ENCODE data around the gene AGBL4. TPM values are rescaled to one million over a fixed set of nuclear protein-coding genes. Genes with fewer than 3 reads are reported as not detected.

The AGBL4 gene
- total RNA-seq, 4 donors from 2014 or later: 0.13 TPM; not detected in 3

- Histone ChIP-seq H3K9me3 (no peaks in the 10 kb centered on the region), H3K36me3 (no peaks in the 10 kb centered on the region), H3K4me3 (no peak overlapping the region), H3K27me3 (no peaks in the 10 kb centered on the region), H3K27ac (replicated peaks in 1 of 4) (no peak overlapping the region), H3K4me1 (no peaks in the 10 kb centered on the region)
- intact Hi-C loops (cut with DNase I): no loop called here
- DNase-seq (ENCODE audit: extremely low spot score): no peak
- WGBS: 71% methylated on average over 7 of the region's 7 CpGs
- TF ChIP-seq POLR2AphosphoS5 (IDR thresholded peaks at IDR 0.05) (no peak), POLR2A (IDR thresholded peaks at IDR 0.05; ENCODE audit: low read depth) (no peak), EP300 (IDR thresholded peaks at IDR 0.05) (no peak), CTCF (IDR thresholded peaks at IDR 0.05) (no peak)
Measured at GRCh38 chr1:49527606-49528305, 496.0 kb downstream of the AGBL4 start.

GRCh38 chr1:49526672-49527071, 497.1 kb downstream of the AGBL4 start:
- intact Hi-C loops (cut with DNase I): no loop called here
- no peak overlapping the region for H3K4me3 ChIP-seq
- no peak for DNase-seq (ENCODE audit: extremely low spot score)
- no peaks in the 10 kb centered on the region for H3K4me1 ChIP-seq
- H3K27me3 ChIP-seq: no peaks in the 10 kb centered on the region
- TF ChIP-seq EP300 (IDR thresholded peaks at IDR 0.05) (no peak), POLR2A (IDR thresholded peaks at IDR 0.05; ENCODE audit: low read depth) (no peak), POLR2AphosphoS5 (IDR thresholded peaks at IDR 0.05) (no peak), CTCF (IDR thresholded peaks at IDR 0.05) (no peak)
- no peak overlapping the region for H3K27ac ChIP-seq (replicated peaks in 1 of 4)
- no peaks in the 10 kb centered on the region for H3K9me3 ChIP-seq
- 84% methylated on average over 1 of the region's 1 CpG for WGBS
- no peaks in the 10 kb centered on the region for H3K36me3 ChIP-seq

GRCh38 chr1:49523764-49524163, 500.0 kb downstream of the AGBL4 start:
- Histone ChIP-seq H3K9me3 (no peaks in the 10 kb centered on the region), H3K27ac (replicated peaks in 1 of 4) (no peak overlapping the region), H3K27me3 (no peaks in the 10 kb centered on the region), H3K4me1 (no peaks in the 10 kb centered on the region), H3K36me3 (no peaks in the 10 kb centered on the region), H3K4me3 (no peak overlapping the region)
- intact Hi-C loops (cut with DNase I): no loop called here
- DNase-seq (ENCODE audit: extremely low spot score): no peak
- WGBS: 90% methylated on average over 1 of the region's 1 CpG
- TF ChIP-seq EP300 (IDR thresholded peaks at IDR 0.05) (no peak), POLR2A (IDR thresholded peaks at IDR 0.05; ENCODE audit: low read depth) (no peak), CTCF (IDR thresholded peaks at IDR 0.05) (no peak)

- no peak for TF ChIP-seq POLR2AphosphoS5 (IDR thresholded peaks at IDR 0.05)
- TF ChIP-seq CTCF (IDR thresholded peaks at IDR 0.05): no peak
- TF ChIP-seq POLR2A (IDR thresholded peaks at IDR 0.05; ENCODE audit: low read depth): no peak
- TF ChIP-seq EP300 (IDR thresholded peaks at IDR 0.05): no peak
- Histone ChIP-seq H3K4me3 (no peak overlapping the region), H3K27me3 (no peaks in the 10 kb centered on the region), H3K4me1 (no peaks in the 10 kb centered on the region), H3K27ac (replicated peaks in 1 of 4) (no peak overlapping the region), H3K9me3 (no peaks in the 10 kb centered on the region), H3K36me3 (no peaks in the 10 kb centered on the region)
- 77% methylated on average over 1 of the region's 1 CpG for WGBS
- no peak for DNase-seq (ENCODE audit: extremely low spot score)
- intact Hi-C loops (cut with DNase I): no loop called here
Measured at GRCh38 chr1:49466961-49467360, 556.8 kb downstream of the AGBL4 start.
